ENCODE data around the gene TKT.

GRCh38 chr3:53288214-53288613, 32.4 kb upstream of the TKT start:
- no peak for TF ChIP-seq POLR2A (IDR thresholded peaks at IDR 0.05)
- TF ChIP-seq, protein P1, sequence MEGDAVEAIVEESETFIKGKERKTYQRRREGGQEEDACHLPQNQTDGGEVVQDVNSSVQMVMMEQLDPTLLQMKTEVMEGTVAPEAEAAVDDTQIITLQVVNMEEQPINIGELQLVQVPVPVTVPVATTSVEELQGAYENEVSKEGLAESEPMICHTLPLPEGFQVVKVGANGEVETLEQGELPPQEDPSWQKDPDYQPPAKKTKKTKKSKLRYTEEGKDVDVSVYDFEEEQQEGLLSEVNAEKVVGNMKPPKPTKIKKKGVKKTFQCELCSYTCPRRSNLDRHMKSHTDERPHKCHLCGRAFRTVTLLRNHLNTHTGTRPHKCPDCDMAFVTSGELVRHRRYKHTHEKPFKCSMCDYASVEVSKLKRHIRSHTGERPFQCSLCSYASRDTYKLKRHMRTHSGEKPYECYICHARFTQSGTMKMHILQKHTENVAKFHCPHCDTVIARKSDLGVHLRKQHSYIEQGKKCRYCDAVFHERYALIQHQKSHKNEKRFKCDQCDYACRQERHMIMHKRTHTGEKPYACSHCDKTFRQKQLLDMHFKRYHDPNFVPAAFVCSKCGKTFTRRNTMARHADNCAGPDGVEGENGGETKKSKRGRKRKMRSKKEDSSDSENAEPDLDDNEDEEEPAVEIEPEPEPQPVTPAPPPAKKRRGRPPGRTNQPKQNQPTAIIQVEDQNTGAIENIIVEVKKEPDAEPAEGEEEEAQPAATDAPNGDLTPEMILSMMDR (IDR thresholded peaks at IDR 0.05): no peak
- no peak for TF ChIP-seq EP300 (IDR thresholded peaks at IDR 0.05)
- TF ChIP-seq POLR2AphosphoS5 (IDR thresholded peaks at IDR 0.05): no peak

Measured in stomach (tissue), 4 donors.